Keratinocyte (primary cell): ENCODE measurements around the gene ZNF232. TPM values are rescaled to one million over a fixed set of nuclear protein-coding genes. Genes with fewer than 3 reads are reported as not detected.
"Not testable (repeated sequence)": the region's sequence is repeated elsewhere in the genome, so short reads cannot be mapped to it uniquely, and the experiment has no call there.

ENCODE experiments used
- DNase-seq: peaks from one replicate; pipeline ENCODE4 v3.0.0-alpha.2; 2011; ENCODE audit warnings: low read depth, missing footprints, low spot score
- FAIRE-seq: peaks from 2 replicates; lab custom pipeline; 2011; peaks lifted over from hg19 to GRCh38; lab: Jason Lieb, UNC
- H2AFZ ChIP-seq: 2 replicates; pipeline ENCODE4 v1.6.0; 2012; ENCODE audit warnings: low read length, control low read depth, inconsistent platforms; ENCODE audit not compliant: control insufficient read depth
- H3K27ac ChIP-seq: 2 replicates; pipeline ENCODE4 v1.5.1; 2011; ENCODE audit warnings: low read length; ENCODE audit not compliant: control insufficient read depth, insufficient read depth
- H3K27me3 ChIP-seq: 3 replicates; pipeline ENCODE4 v1.6.0; 2011; ENCODE audit warnings: low read length; ENCODE audit not compliant: control insufficient read depth, insufficient read depth; ENCODE audit errors: extremely low read depth
- H3K36me3 ChIP-seq, 2 experiments: 2 replicates in 1 of 2; 3 replicates in 1 of 2; pipeline ENCODE4 v1.5.1; 2011; ENCODE audit warnings: low read length in 2 of 2, mild to moderate bottlenecking in 1 of 2; ENCODE audit not compliant: control insufficient read depth in 2 of 2, insufficient read depth in 2 of 2; ENCODE audit errors: extremely low read depth in 1 of 2
- H3K4me1 ChIP-seq: 3 replicates; pipeline ENCODE4 v1.5.1; 2011; ENCODE audit warnings: low read length; ENCODE audit not compliant: control insufficient read depth, insufficient read depth; ENCODE audit errors: extremely low read depth
- H3K4me2 ChIP-seq: 3 replicates; pipeline ENCODE4 v1.6.0; 2011; ENCODE audit warnings: low read depth, low read length; ENCODE audit not compliant: control insufficient read depth, insufficient read depth; ENCODE audit errors: extremely low read depth
- H3K4me3 ChIP-seq, 3 experiments: fragments of 200-600 bp in 1 of 3; sonication (generic) in 1 of 3; 2 replicates in 2 of 3; 3 replicates in 1 of 3; pipeline ENCODE4 v1.5.1; 2011 to 2016; ENCODE audit warnings: low read length in 3 of 3, mild to moderate bottlenecking in 3 of 3, control low read depth in 2 of 3, inconsistent platforms in 1 of 3, low read depth in 1 of 3, mixed read lengths in 1 of 3, mixed run types in 1 of 3, moderate library complexity in 1 of 3; ENCODE audit not compliant: control insufficient read depth in 2 of 3, insufficient read depth in 2 of 3; ENCODE audit errors: extremely low read depth in 1 of 3
- H3K79me2 ChIP-seq: 2 replicates; pipeline ENCODE4 v1.6.0; 2012; ENCODE audit warnings: low read length; ENCODE audit not compliant: control insufficient read depth, insufficient read depth
- H3K9ac ChIP-seq: 3 replicates; pipeline ENCODE4 v1.6.0; 2011; ENCODE audit warnings: low read length; ENCODE audit not compliant: control insufficient read depth, insufficient read depth; ENCODE audit errors: extremely low read depth
- H3K9me1 ChIP-seq: 3 replicates; pipeline ENCODE4 v1.6.0; 2011; ENCODE audit warnings: low read length; ENCODE audit not compliant: control insufficient read depth, insufficient read depth; ENCODE audit errors: extremely low read depth
- H3K9me3 ChIP-seq: 2 replicates; pipeline ENCODE4 v1.5.1; 2012; ENCODE audit warnings: low read depth, low read length; ENCODE audit not compliant: control insufficient read depth
- H4K20me1 ChIP-seq: 3 replicates; pipeline ENCODE4 v1.6.0; 2011; ENCODE audit warnings: low read length; ENCODE audit not compliant: control insufficient read depth, insufficient read depth; ENCODE audit errors: extremely low read depth
- CTCF ChIP-seq, 3 experiments: IDR thresholded peaks in 1 of 3; conservative IDR thresholded peaks in 1 of 3; optimal IDR thresholded peaks in 1 of 3; 2 replicates in 2 of 3; 3 replicates in 1 of 3; pipeline versions ENCODE3 to v1.5.1; 2011; ENCODE audit warnings: low read length in 3 of 3, mild to moderate bottlenecking in 3 of 3, moderate library complexity in 2 of 3, control low read depth in 1 of 3, inconsistent platforms in 1 of 3; ENCODE audit not compliant: insufficient read depth in 2 of 3; ENCODE audit errors: extremely low read depth in 1 of 3
- EZH2 ChIP-seq: IDR thresholded peaks from one replicate; pipeline ENCODE4 v1.6.1; 2012; ENCODE audit warnings: inconsistent platforms, mild to moderate bottlenecking, low read length, moderate library complexity
- dilution Hi-C: fragments of 300-500 bp; cut with MboI; formaldehyde crosslinking; loops from one replicate; pipeline ENCODE4 v1.7.0; 2020; ENCODE audit warnings: low sequenced_read_pairs; ENCODE audit not compliant: extremely low pct_ligation_motif_present
- polyA plus RNA-seq, 5 experiments: library from polyadenylated mRNA; depleted of rRNA in 3 of 5; stranded (reverse) in 3 of 5; stranded (forward) in 1 of 5; unstranded in 1 of 5; fragments of >200 nt; gene quantifications; 1 replicate in 1 of 5; 2 replicates in 3 of 5; 3 replicates in 1 of 5; pipeline versions ENCODE4 v1.2.1 to v1.2.3, GENCODE V29; 2011 to 2012; ENCODE audit warnings: missing spikeins in 2 of 5, low read depth in 1 of 5, low replicate concordance in 1 of 5

Gene ZNF232
- polyA plus RNA-seq, 1 donor (not counting 4 experiments of a cell fraction or from before 2014, with no cell fraction given): 5.2 TPM

GRCh38 chr17:5127910-5128309 lies 16.2 kb upstream of the ZNF232 start:
- no peak overlapping the region for H2AFZ ChIP-seq
- dilution Hi-C loops: no loop called here
- DNase-seq: no peak
- TF ChIP-seq CTCF (optimal IDR thresholded peaks at IDR 0.05 in 1 of 3, IDR thresholded peaks at IDR 0.05 in 1 of 3, conservative IDR thresholded peaks at IDR 0.05 in 1 of 3; ENCODE audit: extremely low read depth in 1 of 3, insufficient read depth in 2 of 3, low read length in 3 of 3) (no peak), EZH2 (no peak)
- H3K9ac ChIP-seq: no peak overlapping the region
- H3K36me3 ChIP-seq: no peaks in the 10 kb centered on the region
- H4K20me1 ChIP-seq: no peaks in the 10 kb centered on the region
- no peaks in the 10 kb centered on the region for H3K9me3 ChIP-seq
- peaks cover 16% of the 10 kb centered on the region for H3K27me3 ChIP-seq
- no peak for FAIRE-seq
- no peaks in the 10 kb centered on the region for H3K79me2 ChIP-seq
- no peak overlapping the region for H3K4me2 ChIP-seq
- H3K9me1 ChIP-seq: no peaks in the 10 kb centered on the region
- H3K4me1 ChIP-seq: no peaks in the 10 kb centered on the region
- no peak overlapping the region for H3K4me3 ChIP-seq
- no peak overlapping the region for H3K27ac ChIP-seq

- H2AFZ ChIP-seq: no peak overlapping the region
Observed at GRCh38 chr17:5126719-5127488, 15.2 kb upstream of the ZNF232 start.

GRCh38 chr17:5124896-5125295 lies 13.2 kb upstream of the ZNF232 start:
- dilution Hi-C loops, H3K79me2 ChIP-seq, H4K20me1 ChIP-seq, H3K9ac ChIP-seq, FAIRE-seq, H2AFZ ChIP-seq, H3K4me3 ChIP-seq, DNase-seq, H3K4me1 ChIP-seq, H3K9me1 ChIP-seq, H3K9me3 ChIP-seq, H3K27ac ChIP-seq, H3K4me2 ChIP-seq, H3K36me3 ChIP-seq: not testable (repeated sequence)
- H3K27me3 ChIP-seq: peaks cover 35% of the 10 kb centered on the region

More at GRCh38 chr17:5126719-5127488, 15.2 kb upstream of the ZNF232 start:
- Histone ChIP-seq H3K27me3 (peaks cover 26% of the 10 kb centered on the region), H3K9me1 (no peaks in the 10 kb centered on the region), H3K9me3 (no peaks in the 10 kb centered on the region), H3K27ac (no peak overlapping the region), H3K4me1 (no peaks in the 10 kb centered on the region), H3K79me2 (no peaks in the 10 kb centered on the region), H3K36me3 (no peaks in the 10 kb centered on the region), H4K20me1 (no peaks in the 10 kb centered on the region), H3K4me2 (no peak overlapping the region), H3K9ac (no peak overlapping the region), H3K4me3 (no peak overlapping the region)
- no peak for FAIRE-seq
- no peak for TF ChIP-seq EZH2
- no peak for TF ChIP-seq CTCF (optimal IDR thresholded peaks at IDR 0.05 in 1 of 3, IDR thresholded peaks at IDR 0.05 in 1 of 3, conservative IDR thresholded peaks at IDR 0.05 in 1 of 3; ENCODE audit: extremely low read depth in 1 of 3, insufficient read depth in 2 of 3, low read length in 3 of 3)
- dilution Hi-C loops: no loop called here
- no peak for DNase-seq
